GM18873 (cell line): ENCODE data around the gene MICU1.
"Not testable (repeated sequence)": the region's sequence is repeated elsewhere in the genome, so short reads cannot be mapped to it uniquely, and the experiment has no call there.

Source experiments
- ATAC-seq: cut with Tn5 transposase; IDR thresholded peaks from one replicate; pipeline ENCODE4 v1.9.1; 2021; ENCODE audit warnings: mild to moderate bottlenecking, moderate library complexity, moderate number of reproducible peaks; ENCODE audit not compliant: unreplicated experiment, low FRiP score

The MICU1 gene

DNA sequence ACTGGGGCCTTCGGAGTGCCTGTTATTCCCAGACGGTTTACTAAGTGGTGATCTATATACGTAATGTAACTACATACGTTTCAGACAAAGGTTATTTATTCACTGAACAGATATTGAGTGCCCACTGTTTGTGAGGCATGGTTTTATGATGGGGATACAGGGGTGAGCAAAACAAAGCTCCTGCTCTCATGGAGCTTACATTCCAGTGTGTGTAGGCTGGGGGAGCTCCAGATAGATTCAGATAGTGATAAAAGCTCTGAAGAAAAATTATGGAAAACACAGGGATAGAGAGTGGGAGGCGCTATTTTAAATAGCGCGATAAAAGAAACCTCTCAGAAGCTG, 270.7 kb downstream of the MICU1 start:
- no peak for ATAC-seq

DNA sequence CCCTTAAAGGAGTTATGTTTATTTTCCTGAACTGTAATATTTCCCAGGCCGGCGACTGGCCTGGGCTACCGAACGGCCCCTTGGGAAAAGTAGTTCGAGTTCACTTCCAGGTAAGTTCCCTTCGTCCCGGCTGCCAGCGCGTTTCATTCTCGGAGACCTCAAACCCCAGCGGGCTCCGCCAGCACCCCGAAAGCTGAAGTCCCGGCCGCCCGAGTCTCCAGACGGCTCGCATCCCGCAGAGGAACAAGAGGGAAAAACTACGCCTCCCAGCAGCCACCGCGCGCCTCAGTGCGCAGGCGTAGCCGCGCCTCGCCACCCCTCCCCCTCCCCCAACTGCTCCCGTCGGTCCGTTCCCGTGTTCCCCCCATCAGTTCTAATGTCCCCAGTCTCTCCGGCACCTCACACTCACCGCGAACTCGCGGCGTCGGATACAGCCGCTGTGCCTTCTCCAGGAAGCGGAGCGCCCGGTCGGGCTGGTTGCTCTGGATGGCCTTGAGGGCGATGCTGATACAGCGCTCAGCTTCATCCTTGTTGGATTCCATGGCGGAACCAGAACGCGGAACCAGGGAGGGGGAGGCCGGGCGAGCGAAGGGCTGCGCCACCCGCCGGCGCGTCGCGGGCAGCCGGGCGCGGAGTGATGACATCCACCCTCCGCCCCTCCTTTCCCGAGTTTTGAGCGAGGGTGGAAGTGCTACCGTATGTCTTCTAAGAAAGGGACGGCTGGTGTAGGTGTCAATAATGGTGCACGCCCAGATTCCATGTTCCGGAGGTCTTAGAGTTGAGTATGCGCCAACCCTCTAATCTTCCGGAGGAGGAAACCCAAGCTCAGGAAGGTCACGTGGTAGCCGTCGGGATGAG, 271.3 kb downstream of the MICU1 start, which contains the start of gene DNAJB12:
TSS of gene DNAJB12 (minus strand) at position 564 of the 858 bp plus-strand sequence. CDS start at position 542, 22 bp downstream.
- peak; percentile 55 for ATAC-seq

DNA sequence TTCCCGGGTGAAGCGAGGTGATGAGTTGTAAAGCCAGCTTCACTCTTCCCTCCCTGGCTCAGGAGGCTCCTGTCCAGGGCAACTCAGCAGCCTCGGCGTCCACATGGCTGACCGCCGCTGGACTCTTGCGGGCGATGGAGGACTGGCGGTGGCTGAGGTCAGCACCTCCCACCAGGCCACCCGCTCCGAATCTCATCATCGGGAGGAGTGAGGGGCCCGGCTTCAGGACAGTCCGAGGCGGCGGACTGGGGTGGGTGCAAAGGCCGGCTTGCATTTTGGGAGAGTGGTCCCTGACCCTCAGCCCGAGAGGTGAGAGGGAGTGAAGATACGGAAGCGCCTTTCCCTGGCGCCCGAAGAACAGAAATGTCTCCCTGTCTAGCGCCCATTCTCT, 271.9 kb downstream of the MICU1 start:
- no peak for ATAC-seq

DNA sequence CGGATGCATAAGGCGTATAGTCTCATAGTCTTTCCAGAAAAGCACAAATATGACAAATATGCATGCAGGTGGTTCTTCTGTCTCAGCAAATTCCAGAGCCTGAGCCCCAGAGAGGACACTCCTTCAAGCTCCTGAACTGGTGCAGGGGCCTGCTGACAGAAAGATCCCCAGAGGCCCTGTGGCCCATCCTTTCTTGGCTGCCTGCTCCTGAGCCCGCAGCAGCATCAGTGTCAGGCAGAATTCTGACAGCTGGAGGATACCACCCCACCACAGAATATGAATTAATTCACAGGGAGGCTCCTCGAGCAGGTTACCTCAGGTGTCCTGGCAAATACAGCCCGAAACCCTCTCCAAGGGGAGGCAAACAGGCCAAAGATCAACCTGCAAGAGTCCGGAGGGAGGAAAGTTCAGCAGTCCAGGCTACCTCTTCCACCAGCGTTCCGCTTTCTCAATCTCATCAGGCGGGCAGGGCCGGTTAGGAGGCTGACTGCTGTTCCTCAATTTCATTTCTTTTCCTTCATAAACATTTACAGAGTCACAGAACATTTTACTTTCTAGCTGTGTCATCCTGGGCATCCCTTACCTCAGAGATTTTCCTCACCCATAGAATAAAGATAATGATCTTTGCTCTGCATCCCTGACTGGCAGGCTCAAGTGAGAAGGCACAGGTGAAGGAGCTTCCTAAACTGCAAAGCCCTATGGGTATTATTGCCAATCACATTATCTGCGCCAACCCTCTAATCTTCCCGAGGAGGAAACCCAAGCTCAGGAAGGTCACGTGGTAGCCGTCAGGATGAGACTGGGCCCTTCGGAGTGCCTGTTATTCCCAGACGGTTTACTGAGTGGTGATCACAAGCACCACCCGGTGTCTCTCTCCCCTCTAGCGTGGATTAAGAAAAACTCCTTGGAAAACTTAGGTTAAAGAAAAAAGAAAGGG, 272.6 kb downstream of the MICU1 start:
- no peak for ATAC-seq

DNA sequence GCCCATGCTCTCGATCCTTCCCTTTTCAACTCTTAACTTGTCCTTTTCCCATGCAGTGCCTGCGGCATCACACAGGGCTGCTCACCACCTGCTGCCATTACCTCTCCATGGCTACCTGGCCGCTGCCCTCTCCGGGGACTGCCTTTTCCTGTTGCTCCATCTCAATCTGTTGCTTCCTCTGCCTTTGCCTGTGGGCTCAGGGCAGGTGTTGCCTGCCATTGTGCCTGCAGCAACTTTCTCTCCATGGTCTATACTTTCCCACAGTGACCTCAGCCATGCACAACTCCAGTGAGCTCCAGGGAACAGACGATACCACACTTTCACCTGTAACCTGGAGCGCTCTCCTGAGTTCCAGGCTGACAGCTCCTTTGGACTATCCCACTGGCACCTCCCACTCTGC, 274.4 kb downstream of the MICU1 start:
- ATAC-seq = no peak

- no peak for ATAC-seq
These were observed 276.4 kb downstream of the MICU1 start for GRCh38 chr10:72349438-72349837.

GRCh38 chr10:72348282-72348681, 277.6 kb downstream of the MICU1 start:
- ATAC-seq = no peak

DNA sequence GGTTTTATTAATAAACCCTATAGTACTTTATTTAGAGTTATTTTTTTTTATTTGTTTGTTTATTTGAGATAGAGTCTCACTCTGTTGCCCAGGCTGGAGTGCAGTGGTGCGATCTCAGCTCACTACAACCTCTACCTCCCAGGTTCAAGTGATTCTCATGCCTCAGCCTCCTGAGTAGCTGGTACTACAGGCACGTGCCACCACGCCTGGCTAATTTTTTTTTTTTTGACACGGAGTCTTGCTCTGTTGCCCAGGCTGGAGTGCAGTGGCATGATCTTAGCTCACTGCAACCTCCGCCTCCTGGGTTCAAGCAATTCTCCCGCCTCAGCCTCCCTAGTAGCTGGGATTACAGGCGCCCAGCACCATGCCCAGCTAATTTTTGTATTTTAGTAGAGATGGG, 279.8 kb downstream of the MICU1 start:
- not testable (repeated sequence) for ATAC-seq

DNA sequence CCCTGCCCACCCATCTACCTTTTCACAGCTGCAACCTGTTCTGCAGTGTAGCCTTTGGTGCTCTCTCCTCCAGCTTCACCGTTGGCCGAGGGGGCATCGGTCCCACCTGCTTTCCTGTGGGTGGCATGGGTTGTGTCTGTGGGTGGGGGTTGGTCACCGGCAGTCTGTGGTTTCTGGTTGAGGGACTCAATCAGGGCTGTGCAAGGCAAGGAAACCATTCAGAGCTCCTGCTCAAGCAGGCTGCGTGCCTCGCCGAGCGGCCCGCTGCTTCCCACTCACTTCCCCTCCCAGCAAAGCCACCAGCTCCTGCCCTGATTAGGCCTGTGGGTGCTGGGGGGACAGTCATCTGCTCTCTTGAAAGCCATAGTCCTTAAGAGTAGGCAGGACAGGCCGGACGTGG, 280.9 kb downstream of the MICU1 start:
- no peak for ATAC-seq

DNA sequence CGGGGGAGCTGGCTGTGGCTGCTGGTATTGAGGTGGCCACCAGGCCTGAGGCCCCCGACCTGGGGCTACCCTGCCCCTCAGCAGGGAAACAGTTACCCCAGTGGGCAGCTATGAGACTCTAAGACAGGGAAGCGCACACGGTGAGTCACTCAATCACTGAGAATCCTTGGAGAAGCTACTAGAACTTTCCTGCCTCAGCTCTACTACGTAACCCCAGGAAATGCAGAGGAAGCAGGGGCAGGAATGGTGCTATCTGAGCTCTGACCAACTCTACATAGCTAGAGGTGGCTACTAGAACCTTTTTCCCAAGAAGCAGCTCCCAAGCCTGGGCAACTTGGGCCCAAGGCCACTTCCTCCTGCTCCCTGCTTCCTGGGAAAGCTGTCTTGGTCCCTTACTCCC, 283.0 kb downstream of the MICU1 start:
- ATAC-seq = no peak

GRCh38 chr10:72340510-72341261, 285.2 kb downstream of the MICU1 start:
- no peak for ATAC-seq

DNA sequence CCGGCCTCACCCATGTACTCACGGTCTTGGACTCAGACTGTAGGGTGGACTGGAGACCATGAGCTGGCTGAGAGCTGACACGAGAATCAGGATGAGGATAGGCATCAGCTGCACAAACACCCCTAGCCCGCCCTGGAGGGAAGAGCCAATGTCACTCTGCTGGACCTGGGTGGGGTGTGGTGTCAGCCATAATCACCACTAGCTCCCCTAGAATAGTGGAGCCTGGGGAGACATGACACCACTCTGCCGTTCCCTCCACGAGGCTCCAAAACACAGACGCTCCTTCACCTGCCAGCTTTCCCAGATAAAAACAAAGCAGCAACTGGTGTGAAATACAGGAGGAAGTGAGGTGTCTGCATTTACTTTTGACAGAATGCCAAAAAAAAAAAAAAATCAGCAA, 287.7 kb downstream of the MICU1 start:
- ATAC-seq = no peak

GRCh38 chr10:72337722-72338121, 288.2 kb downstream of the MICU1 start:
- ATAC-seq = no peak

DNA sequence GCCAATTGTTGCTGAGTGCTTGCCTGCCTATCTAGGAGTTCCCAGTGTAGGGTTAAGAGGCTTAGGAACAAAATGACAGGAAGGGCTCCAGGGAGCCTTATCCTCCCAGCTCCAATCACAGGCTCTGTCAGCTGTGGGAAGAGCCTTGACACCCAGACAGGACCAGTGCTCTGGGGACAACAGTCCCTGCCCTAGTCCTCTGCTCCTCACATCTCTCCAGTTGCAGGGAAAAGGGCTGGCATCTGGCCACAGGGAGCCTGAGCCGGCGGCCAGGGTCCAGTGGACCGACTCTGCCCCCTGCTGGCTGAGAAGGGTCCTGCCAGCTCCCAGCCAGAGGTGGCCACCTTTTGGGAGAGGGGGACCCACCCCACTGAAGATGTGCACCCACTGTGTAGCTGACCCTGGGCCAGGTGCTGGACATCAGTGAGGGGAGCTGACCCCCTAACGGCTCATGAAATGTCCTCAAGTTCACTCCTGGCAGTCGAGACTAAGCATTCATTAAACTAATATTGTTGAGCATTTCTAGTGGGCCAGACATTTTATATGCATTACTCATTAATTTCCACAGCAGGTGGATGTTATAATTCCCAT, 288.7 kb downstream of the MICU1 start:
- ATAC-seq = no peak

DNA sequence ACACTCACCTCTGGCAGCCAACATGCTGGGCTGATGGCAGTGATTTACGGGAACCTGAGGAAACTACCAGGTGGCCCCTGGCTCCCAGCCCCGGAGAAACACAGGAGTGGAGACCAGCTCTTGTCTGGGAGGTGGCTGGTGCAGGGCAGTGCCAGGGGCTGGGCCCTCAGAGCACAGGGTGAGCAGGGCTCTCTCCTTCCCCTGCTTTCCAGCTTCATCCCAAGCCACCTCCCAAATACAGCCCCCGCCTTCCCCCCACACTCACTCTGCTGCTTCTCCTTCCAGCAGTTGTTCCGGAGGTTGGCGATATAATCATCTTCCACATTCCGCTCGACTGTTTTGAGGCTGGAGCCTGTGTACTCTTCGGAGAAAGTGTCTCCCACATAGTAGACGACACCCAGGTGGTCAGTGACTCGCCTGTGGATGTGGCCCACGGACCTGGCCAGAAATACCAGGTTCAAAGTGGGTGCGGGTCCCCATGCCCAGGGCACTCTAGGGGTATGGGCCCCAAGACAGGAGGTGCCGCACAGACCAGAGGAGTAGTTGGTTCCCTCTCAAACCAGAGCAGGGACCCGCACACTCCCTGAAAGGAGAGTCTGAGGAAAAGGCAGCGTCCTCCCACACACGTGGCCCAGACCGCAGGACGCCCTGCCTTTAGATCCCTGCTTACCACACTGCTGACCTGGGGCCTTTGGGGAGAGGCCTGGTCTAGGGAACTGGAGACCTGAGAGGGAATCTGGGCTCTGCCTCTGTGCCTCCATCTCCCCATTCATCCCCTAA, 289.4 kb downstream of the MICU1 start:
- ATAC-seq = no peak

- peak; percentile 31 for ATAC-seq
These were observed 290.3 kb downstream of the MICU1 start for GRCh38 chr10:72335394-72336258.

GRCh38 chr10:72334825-72335393, 291.0 kb downstream of the MICU1 start:
- ATAC-seq = peak; percentile 60

GRCh38 chr10:72334196-72334824, 291.6 kb downstream of the MICU1 start:
- no peak for ATAC-seq
